DND-41 (cell line): Measurements from ENCODE around the gene GLIPR1L2.
"Not testable (repeated sequence)": the region's sequence is repeated elsewhere in the genome, so short reads cannot be mapped to it uniquely, and the experiment has no call there.

Source experiments
- CTCF ChIP-seq: IDR thresholded peaks from 2 replicates; pipeline ENCODE4 v1.5.1; 2012; ENCODE audit warnings: borderline replicate concordance, low read length, moderate library complexity, mild to moderate bottlenecking; ENCODE audit not compliant: poor library complexity, severe bottlenecking; ENCODE audit errors: extremely low read depth
- EZH2 ChIP-seq: IDR thresholded peaks from 3 replicates; pipeline ENCODE4 v1.6.1; 2012; ENCODE audit warnings: borderline replicate concordance, low read depth, mild to moderate bottlenecking, moderate library complexity, low read length, inconsistent platforms; ENCODE audit not compliant: severe bottlenecking

- TF ChIP-seq CTCF, EZH2: not testable (repeated sequence)
Measured at GRCh38 chr12:75457866-75458265, 67.0 kb downstream of the GLIPR1L2 start.
